IPS-18c (cell line): Measurements from ENCODE around the gene VWDE.
"Not testable (repeated sequence)": the region's sequence is repeated elsewhere in the genome, so short reads cannot be mapped to it uniquely, and the experiment has no call there.

Experiments
- H3K4me3 ChIP-seq: 2 replicates; pipeline ENCODE4 v1.7.0; 2013; ENCODE audit warnings: low read depth, mild to moderate bottlenecking, low read length, moderate library complexity; ENCODE audit not compliant: insufficient read depth
- H3K9me3 ChIP-seq: one replicate; pipeline ENCODE4 v1.6.1; 2013; ENCODE audit warnings: mild to moderate bottlenecking, low read length, moderate library complexity; ENCODE audit not compliant: control insufficient read depth, insufficient read depth

VWDE gene

DNA sequence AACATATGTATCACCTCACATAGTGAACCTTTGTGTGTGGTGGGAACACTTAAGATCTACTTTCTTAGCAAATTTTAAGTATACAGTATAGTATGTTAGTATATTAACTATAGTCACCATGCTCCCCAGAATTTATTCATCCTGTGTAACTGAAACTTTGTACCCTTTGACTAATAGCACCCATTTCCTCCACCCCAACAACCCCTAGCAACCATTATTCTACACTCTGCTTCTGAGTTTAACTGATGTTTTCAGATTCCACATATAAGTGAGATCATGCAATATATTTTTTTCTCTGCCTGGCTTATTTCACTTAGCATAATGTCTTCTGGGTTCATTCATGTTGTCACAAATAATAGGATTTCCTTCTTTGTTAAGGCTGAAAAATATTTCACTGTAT lies 6.9 kb upstream of the VWDE start:
- Histone ChIP-seq H3K4me3 (no peak overlapping the region), H3K9me3 (no peaks in the 10 kb centered on the region)

- H3K4me3 ChIP-seq: no peak overlapping the region
- no peaks in the 10 kb centered on the region for H3K9me3 ChIP-seq
These were observed 5.5 kb upstream of the VWDE start for GRCh38 chr7:12409097-12409711.

DNA sequence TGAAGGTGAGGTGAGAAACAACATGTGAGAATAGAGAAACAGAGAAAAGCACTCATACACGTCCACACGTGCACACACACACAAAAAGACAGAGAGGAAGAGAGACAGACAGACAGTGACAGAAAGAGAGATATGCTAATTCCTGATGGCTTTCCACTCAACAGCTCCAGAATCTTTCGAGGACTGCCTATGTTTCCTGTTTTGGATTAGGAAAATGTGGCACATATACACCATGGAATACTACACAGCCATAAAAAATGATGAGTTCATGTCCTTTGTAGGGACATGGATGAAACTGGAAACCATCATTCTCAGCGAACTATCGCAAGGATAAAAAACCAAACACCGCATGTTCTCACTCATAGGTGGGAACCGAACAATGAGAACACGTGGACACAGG lies 4.0 kb upstream of the VWDE start:
- not testable (repeated sequence) for H3K9me3 ChIP-seq, H3K4me3 ChIP-seq

DNA sequence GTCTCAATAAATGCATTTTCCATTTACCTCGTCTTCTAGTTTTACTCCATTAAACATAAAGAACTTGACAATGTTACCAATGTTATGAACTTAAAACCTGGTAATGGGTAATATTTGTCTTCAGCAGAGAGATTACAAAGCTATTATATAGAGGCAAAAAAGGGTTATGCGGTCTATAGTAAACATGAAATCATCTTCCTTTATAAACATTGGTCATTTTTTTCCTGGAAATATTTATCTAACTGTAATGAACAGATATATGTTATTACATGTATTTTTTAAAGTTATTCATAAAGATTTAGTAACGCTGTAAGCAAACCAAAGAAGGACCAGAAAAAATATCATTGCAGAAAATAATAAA lies 1.3 kb downstream of the VWDE start:
- H3K9me3 ChIP-seq: no peaks in the 10 kb centered on the region
- no peak overlapping the region for H3K4me3 ChIP-seq

DNA sequence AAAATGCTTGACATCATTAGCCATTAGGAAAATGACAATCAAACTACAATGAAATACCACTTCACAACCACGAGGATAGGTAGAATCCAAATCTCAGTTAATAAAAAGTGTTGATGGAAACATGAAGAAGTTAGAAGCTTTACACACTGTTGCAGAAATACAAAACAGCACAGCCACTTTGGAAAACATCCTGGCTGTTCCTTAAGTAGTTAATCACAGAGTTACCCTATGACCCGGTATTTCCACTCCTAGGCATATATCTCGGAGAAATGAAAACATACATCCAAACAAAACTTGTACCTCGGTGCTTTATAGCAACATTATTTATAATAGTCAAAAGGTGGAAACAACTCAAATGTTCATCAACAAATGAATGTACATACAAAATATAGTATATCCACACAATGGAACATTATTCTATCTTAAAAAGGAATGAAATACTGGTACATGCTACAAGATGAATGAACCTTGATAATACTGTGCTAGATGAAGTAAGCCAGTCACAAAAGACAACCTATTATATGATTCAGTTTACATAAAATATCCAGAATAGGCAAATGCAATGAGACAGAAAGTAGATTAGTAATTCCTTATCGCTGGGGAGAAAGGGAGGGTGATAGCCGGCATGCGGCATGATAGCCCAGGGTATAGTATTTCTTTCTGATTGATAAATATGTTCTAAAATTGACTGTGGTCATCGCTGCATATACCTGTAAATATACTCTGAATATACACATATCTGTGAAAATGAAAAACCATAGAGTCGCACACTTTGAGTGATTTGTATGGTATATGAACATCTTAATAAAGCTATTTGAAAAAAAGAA lies 1.9 kb downstream of the VWDE start:
- 0 out of 2 replicates have a peak overlapping the region, but pooled peaks have one; percentile 12 for H3K4me3 ChIP-seq
- no peaks in the 10 kb centered on the region for H3K9me3 ChIP-seq

DNA sequence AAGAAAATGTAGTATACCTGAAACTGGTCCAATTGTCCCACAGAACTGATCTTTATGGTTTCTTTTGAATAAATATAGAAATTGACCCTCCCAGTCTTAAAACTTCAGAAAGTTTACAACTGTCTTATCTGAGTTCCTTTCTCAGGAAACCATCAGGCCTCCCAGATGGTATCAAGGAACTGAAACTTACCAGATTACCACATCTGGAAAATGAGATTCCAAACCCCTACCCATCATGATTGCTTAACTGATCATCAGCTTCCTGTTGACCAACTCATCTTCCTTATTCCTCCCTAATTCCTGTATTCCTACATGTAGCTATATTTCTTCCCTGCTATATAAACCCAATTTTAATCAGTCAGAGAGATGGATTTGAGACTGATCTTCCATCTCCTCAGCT lies 5.5 kb downstream of the VWDE start:
- no peak overlapping the region for H3K4me3 ChIP-seq
- no peaks in the 10 kb centered on the region for H3K9me3 ChIP-seq

GRCh38 chr7:12397671-12398070 lies 6.0 kb downstream of the VWDE start:
- no peak overlapping the region for H3K4me3 ChIP-seq

DNA sequence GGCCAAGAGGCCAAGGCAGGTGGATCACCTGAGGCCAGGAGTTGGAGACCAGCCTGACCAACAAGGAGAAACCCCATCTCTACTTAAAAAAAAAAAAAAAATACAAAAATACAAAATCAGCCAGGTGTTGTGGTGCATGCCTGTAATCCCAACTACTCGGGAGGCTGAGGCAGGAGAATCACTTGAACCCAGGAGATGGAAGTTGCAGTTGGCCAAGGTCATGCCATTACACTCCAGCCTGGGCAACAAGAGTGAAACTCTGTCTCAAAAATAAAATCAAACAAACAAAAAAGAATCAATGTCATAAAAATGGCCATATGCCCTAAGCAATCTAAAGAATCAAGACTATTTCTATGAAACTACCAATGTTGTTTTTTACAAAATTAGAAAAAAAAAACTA lies 7.0 kb downstream of the VWDE start:
- H3K4me3 ChIP-seq, H3K9me3 ChIP-seq: not testable (repeated sequence)

More at GRCh38 chr7:12397671-12398070, 6.0 kb downstream of the VWDE start:
- H3K9me3 ChIP-seq: no peaks in the 10 kb centered on the region

DNA sequence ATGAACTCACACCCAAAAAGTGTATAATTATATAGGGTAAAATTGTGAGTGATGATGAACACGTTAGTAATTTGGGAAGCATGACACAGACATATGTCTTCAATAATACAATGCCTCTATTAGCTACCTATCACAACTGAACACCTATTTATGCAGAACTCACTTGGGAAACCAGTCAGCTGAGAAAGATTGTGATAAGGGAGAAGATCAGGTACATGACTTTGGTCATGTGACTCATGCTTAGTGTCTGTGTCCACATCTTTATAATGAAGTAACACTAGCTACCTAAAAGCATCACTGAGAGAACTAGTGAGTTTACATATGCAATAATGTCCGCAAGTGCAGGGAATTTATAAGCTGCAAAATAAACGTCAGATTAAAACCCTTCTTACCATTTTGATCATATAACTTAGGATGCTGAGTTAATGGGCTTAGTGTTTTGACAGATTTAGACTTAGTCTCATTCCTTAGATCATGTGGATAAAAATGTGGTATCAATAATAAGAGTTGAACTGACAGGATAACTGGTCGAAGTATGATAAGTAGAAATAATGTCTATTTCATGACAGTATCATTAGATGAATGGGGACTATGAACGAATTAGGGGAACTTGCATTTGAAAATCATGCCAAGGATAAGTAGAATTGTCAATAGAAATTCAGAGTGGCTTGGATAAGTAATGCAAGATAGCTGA lies 11.6 kb downstream of the VWDE start:
- Histone ChIP-seq H3K4me3 (no peak overlapping the region), H3K9me3 (no peaks in the 10 kb centered on the region)

DNA sequence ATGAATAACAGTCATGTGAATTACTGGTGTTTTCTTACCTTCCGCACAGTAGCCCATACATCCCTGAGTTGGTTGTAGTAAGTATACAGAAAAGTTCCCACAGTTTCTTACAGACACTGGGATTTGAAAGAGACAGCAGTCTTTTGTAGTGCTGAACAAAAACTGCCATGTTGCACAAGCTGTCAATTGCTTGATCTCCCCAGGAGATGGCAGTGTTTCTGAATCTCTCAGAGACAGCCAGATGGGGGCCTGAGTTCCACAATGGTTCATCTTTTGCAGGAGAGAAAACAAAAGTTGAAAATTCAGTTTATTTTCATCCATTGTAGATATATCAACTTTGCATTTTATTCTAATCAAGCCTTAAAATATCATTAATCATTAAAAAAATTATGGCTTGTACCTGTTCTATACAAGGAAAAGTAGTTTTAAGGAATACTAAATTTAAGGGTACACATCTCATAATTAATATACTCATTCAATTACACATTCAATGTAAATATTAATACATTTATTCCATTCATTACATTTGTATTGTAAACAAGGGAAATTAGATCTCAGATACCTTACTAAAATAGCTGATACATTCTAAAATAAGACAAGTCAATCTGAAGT lies 14.5 kb downstream of the VWDE start:
- H3K9me3 ChIP-seq: no peaks in the 10 kb centered on the region
- no peak overlapping the region for H3K4me3 ChIP-seq

- Histone ChIP-seq H3K9me3 (no peaks in the 10 kb centered on the region), H3K4me3 (no peak overlapping the region)
These were observed 17.3 kb downstream of the VWDE start for GRCh38 chr7:12386313-12386740.

- Histone ChIP-seq H3K4me3 (no peak overlapping the region), H3K9me3 (no peaks in the 10 kb centered on the region)
These were observed 18.3 kb downstream of the VWDE start for GRCh38 chr7:12385364-12385786.

DNA sequence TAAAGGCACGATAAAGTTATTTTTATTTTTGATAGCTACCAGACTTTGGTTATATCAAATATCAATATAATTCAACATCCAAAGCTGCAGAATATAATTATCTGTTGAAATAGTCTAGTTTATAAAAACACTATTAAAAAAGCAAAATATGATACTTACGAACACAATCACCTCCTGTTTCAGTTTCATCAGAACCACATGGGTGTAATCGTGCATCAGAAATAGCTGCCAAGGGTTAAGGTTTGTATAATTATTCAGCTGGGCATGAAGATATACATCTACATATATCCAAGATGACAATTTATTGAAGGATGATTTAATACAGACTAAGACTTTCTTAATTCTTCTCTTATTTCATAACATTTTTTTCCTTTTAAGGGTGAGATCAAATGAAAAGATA lies 20.3 kb downstream of the VWDE start:
- Histone ChIP-seq H3K4me3 (no peak overlapping the region), H3K9me3 (no peaks in the 10 kb centered on the region)

DNA sequence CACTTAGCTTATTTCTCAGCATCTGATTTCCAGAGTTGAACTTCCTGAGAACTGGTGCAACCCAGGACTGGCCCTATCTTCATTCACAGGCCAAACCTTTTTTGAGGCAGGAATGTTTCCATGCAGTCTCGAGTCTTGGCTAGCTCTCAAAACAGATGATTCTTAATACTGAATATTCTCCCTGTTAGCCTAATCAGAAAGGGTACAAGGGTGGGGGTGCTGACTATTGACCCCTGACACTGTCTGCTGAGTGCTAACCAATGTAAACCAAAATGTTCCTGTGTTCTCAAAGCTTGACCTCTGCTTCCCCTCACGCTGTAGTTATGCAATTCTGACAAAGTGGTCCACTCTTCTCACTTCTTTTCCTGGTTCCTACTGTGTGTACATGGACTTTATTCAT lies 25.3 kb downstream of the VWDE start:
- Histone ChIP-seq H3K9me3 (no peaks in the 10 kb centered on the region), H3K4me3 (no peak overlapping the region)

DNA sequence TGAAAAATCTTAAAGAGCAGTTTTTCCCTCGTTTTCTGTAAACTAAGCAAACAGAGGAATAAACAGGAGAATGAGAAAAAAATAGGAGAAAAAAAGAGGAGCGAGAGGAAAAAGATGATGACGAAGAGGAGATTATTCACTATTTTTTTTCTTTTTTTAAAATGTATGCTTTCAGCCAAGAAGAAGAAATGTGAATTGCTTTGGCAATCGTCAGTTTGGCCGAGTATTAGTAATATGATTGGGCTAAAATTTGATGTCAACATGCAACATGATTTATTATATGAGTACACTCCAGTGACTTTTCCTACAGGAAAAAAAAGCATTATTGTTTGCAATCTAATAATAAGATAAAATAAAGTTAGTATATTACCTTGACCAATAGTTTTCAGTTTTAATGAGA lies 26.3 kb downstream of the VWDE start:
- Histone ChIP-seq H3K4me3 (no peak overlapping the region), H3K9me3 (no peaks in the 10 kb centered on the region)

- H3K9me3 ChIP-seq: no peaks in the 10 kb centered on the region
These were observed 29.9 kb downstream of the VWDE start for GRCh38 chr7:12373580-12374263.

GRCh38 chr7:12370249-12370648 lies 33.4 kb downstream of the VWDE start:
- Histone ChIP-seq H3K4me3 (no peak overlapping the region), H3K9me3 (no peaks in the 10 kb centered on the region)

More at GRCh38 chr7:12373580-12374263, 29.9 kb downstream of the VWDE start:
- no peak overlapping the region for H3K4me3 ChIP-seq
